ENCODE data around the gene FURIN. TPM values are rescaled to one million over a fixed set of nuclear protein-coding genes. Genes with fewer than 3 reads are reported as not detected.
A peak's percentile ranks its signal among the peaks of the same experiment; 100 is the strongest.

The FURIN gene
- total and polyA plus RNA-seq, 2 of the 8 experiments (the other 6 are each of a cell fraction or from before 2014, with no cell fraction given), result 15.8 to 32.1 TPM

- Histone ChIP-seq H4K20me1 (replicated peaks in 1 of 2; ENCODE audit: control insufficient read depth in 1 of 2, insufficient read depth in 2 of 2, low read length in 2 of 2) (peaks cover 0 to 6% of the 10 kb centered on the region in 2 experiments), H2BK5ac (ENCODE audit: low read depth, low read length) (no peak overlapping the region), H3K36me3 (ENCODE audit: control insufficient read depth in 2 of 4, insufficient read depth in 4 of 4, low read length in 3 of 4) (no peaks in the 10 kb centered on the region; a peak in 2 of 8 replicates), H3K4ac (replicated peaks; ENCODE audit: insufficient read length, low read depth, low read length) (no peak overlapping the region), H4K5ac (ENCODE audit: insufficient read length, low read depth, low read length) (no peak overlapping the region), H3K23me2 (ENCODE audit: low read depth, low read length) (peaks cover 14% of the 10 kb centered on the region; the same call in 1 of the 2 replicates), H3K4me2 (ENCODE audit: insufficient read depth in 1 of 2, low read depth in 2 of 2, low read length in 2 of 2) (peak overlapping the region; percentile 91), H2BK15ac (ENCODE audit: low read length) (no peak overlapping the region), H2BK120ac (replicated peaks; ENCODE audit: low read depth, low read length) (no peak overlapping the region), H3K18ac (ENCODE audit: extremely low read depth, low read length) (no peak overlapping the region), H3K9me3 (ENCODE audit: insufficient read depth in 2 of 2, low read depth in 1 of 2, low read length in 1 of 2) (no peaks in the 10 kb centered on the region), H3K9ac (replicated peaks in 1 of 4; ENCODE audit: extremely low read depth in 1 of 4, low read depth in 3 of 4, low read length in 3 of 4) (peak overlapping the region in 1 of 4 experiments; percentile 33; a peak in 1 of 7 replicates), H2BK20ac (ENCODE audit: low read length) (no peak overlapping the region), H3K79me1 (ENCODE audit: low read depth, low read length) (no peaks in the 10 kb centered on the region), H3K23ac (ENCODE audit: insufficient read length) (no peak overlapping the region), H3K79me2 (ENCODE audit: control insufficient read depth in 1 of 2, insufficient read depth in 2 of 2, low read length in 2 of 2) (no peaks in the 10 kb centered on the region), H3K56ac (replicated peaks; ENCODE audit: insufficient read length, low read depth, low read length) (no peak overlapping the region), H3K14ac (ENCODE audit: insufficient read length) (no peak overlapping the region), H3K4me3 (ENCODE audit: extremely low read depth in 1 of 4, insufficient read depth in 2 of 4, low read depth in 3 of 4, low read length in 4 of 4) (peak overlapping the region; percentile 52 to 79 (median 73); a peak in 7 of 8 replicates), H2BK12ac (ENCODE audit: low read depth, low read length) (no peak overlapping the region), H3K27ac (ENCODE audit: low read depth, low read length) (no peak overlapping the region), H4K8ac (ENCODE audit: extremely low read depth, insufficient read depth, low read length) (no peak overlapping the region), H2AK5ac (ENCODE audit: low read depth, low read length) (no peak overlapping the region), H3K4me1 (replicated peaks in 1 of 4; ENCODE audit: control insufficient read depth in 3 of 4, insufficient read depth in 4 of 4, low read length in 3 of 4) (peaks cover 5 to 8% (median 7%) of the 10 kb centered on the region in 4 experiments; a peak in 6 of 7 replicates), H4K91ac (replicated peaks; ENCODE audit: insufficient read length, low read length) (no peak overlapping the region), H2AFZ (ENCODE audit: low read length) (peak overlapping the region; percentile 7; the same call in 1 of the 2 replicates), H3K27me3 (replicated peaks in 1 of 4; ENCODE audit: control insufficient read depth in 3 of 4, extremely low read depth in 1 of 4, insufficient read depth in 3 of 4, low read length in 3 of 4) (peaks cover 0 to 16% (median 9%) of the 10 kb centered on the region in 4 experiments; a peak in 5 of 7 replicates)
- no peak for DNase-seq (ENCODE audit: low read depth in 1 of 2, low spot score in 2 of 2)
- POLR2A ChIA-PET (ENCODE audit: partially characterized antibody), result interaction anchor here (1.2 to 3.3 kb wide), 2 partner anchors 15 to 29 kb away, joined by 3 to 24 read pairs; partner anchors contain the start of genes HDDC3 and UNC45A
- no peak for FAIRE-seq
- CTCF ChIA-PET (ENCODE audit: partially characterized antibody), result interaction anchor here (0.6 to 13.3 kb wide), 19 partner anchors 9 to 479 kb away, joined by 3 to 187 read pairs (median 4); partner anchors contain the start of genes FES, HDDC3 and UNC45A
- WGBS, 2 experiments (ENCODE audit: extremely low coverage in 1 of 2, insufficient coverage in 1 of 2, insufficient read length in 1 of 2, insufficient replicate concordance in 2 of 2, low coverage in 1 of 2, low lambda C conversion rate in 2 of 2, missing lambda C conversion rate in 1 of 2), result 33% methylated on average over 13 of the region's 18 CpGs; no CpG with 5 or more reads in 1 of the 2 experiments
- TF ChIP-seq POU5F1 (IDR thresholded peaks at IDR 0.05; ENCODE audit: low read depth, low read length), result no peak
- peak; percentile 24 to 42 (median 38); a peak in 3 of 4 replicates for TF ChIP-seq CTCF (IDR thresholded peaks at IDR 0.05; ENCODE audit: control extremely low read depth in 1 of 3, insufficient read depth in 1 of 3, low read depth in 1 of 3, low read length in 3 of 3)
- no peak for TF ChIP-seq MAFK (IDR thresholded peaks at IDR 0.05; ENCODE audit: low read depth, low read length)
- TF ChIP-seq EP300 (IDR thresholded peaks at IDR 0.05; ENCODE audit: borderline replicate concordance in 1 of 2, low read depth in 2 of 2, low read length in 2 of 2), result no peak
- no peak for TF ChIP-seq KDM5A (IDR thresholded peaks at IDR 0.05; ENCODE audit: low read length)
- TF ChIP-seq E2F6 (IDR thresholded peaks at IDR 0.05), result peak; percentile 70; the same call in 1 of the 2 replicates
- TF ChIP-seq TCF12 (IDR thresholded peaks at IDR 0.05; ENCODE audit: low read depth, low read length), result 0 out of 2 replicates have a peak, but pooled peaks have one; percentile 64
These were observed 35.5 kb downstream of the FURIN start for GRCh38 chr15:90903733-90904536.

All from H1 (cell line).